ENCODE results near the gene SIM2.

SIM2 gene

DNA sequence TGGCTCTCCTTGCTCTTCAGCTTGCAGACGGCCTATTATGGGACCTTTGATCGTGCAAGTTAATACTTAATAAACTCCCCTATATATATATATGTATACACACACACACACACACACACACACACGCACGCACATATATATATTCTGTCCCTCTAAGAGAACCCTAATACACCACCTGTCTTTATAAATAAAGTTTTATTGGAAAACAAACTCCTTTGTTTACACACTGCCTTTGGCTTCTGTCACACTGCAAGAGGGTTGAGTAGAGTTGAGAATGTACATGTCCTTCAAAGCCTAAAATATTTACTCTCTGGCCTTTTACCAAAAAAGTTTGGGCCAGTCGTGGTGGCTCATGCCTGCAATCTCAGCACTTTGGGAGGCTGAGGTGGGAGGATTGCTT lies 26.2 kb upstream of the SIM2 start:
- no peaks in the 10 kb centered on the region for H3K9me3 Mint-ChIP-seq
- no peak overlapping the region for H3K4me3 Mint-ChIP-seq
- no peaks in the 10 kb centered on the region for H3K36me3 Mint-ChIP-seq (ENCODE audit: low read depth)
- no peaks in the 10 kb centered on the region for H3K4me1 Mint-ChIP-seq (ENCODE audit: low read depth)
- no peak overlapping the region for H3K27ac Mint-ChIP-seq
- peaks cover 48% of the 10 kb centered on the region for H3K27me3 Mint-ChIP-seq

DNA sequence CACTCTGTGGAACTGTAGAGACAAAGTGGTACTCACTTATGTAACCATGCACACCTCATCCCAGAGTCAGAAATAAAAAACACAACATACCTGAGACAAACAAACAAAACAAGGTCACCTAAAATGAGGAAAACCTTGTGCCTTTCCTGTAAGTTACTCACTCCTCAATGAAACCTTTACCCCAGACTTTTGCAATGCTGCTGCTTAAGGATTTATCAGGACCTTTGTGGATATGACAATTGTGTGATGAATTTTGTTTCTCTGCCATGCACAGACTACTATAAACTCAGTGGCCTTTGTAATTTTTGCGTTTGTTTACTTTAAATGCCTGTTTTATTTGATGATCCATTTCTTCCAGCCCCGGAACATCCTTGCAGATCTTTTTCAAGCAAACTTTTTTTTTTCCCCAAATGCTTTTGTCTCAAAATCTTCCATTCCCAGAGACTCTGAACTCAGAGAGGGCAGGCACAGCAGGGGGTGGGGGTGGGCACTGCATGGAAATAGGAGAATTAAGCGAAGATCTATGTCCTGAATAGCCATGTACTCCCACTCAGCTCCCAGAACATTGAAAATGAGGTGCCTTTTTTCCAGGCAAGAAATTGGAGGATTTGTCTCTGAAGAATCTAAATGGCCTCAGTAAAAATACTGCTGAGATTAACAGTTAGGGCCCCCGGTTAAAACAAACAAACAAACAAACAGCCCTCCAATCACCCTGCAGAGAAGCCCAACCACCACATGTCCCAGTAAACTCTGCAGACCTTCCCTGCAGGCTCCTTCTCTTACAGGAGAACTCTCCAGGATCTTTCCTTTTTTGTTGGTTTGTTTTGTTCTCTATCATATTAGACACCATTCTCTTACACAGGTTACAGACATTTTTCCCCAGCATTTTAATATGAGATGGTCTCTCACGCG lies 22.6 kb upstream of the SIM2 start:
- Mint-ChIP-seq H3K36me3 (ENCODE audit: low read depth) (peaks cover 11% of the 10 kb centered on the region), H3K4me1 (ENCODE audit: low read depth) (no peaks in the 10 kb centered on the region), H3K27ac (no peak overlapping the region), H3K27me3 (peaks cover 57% of the 10 kb centered on the region), H3K4me3 (no peak overlapping the region), H3K9me3 (peaks cover 14% of the 10 kb centered on the region)

DNA sequence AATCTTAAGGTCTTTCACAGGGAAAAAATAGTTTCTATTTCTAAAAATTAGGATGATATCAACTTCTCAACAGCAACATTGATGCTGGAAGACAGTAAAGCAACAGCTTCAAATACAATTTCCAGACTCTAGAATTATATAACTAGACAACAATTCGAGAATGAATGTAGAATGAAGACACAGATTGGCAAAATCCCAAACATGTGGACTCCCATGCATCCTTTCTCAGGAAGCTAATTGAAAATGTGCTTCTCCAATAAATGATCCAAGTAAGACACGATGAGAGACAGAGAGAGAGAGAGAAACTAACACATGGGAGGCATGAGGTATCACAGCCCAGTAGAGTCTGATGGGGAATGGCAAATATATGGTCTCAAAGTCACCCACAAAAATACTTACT lies 21.5 kb upstream of the SIM2 start:
- H3K9me3 Mint-ChIP-seq: peaks cover 21% of the 10 kb centered on the region
- H3K27ac Mint-ChIP-seq: no peak overlapping the region
- peaks cover 63% of the 10 kb centered on the region for H3K27me3 Mint-ChIP-seq
- peaks cover 14% of the 10 kb centered on the region for H3K36me3 Mint-ChIP-seq (ENCODE audit: low read depth)
- H3K4me1 Mint-ChIP-seq (ENCODE audit: low read depth): no peaks in the 10 kb centered on the region
- no peak overlapping the region for H3K4me3 Mint-ChIP-seq

DNA sequence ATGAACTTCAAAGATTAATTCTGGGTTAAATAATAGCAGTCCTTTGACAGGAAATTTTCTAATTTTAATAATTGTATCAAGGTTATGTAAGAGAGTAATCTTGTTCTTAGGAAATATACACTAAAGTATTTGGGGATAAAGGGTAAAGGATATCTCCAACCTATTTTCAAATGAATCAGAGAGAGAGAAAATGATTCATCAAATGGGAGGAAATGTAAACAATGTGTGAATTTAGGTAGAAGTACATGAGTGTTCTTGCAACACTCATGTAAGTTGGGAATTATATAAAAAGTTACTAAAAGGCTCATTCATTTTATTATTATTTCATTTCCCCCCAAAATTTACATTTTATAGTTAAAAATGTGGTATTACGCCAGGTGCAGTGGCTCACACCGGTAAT lies 20.4 kb upstream of the SIM2 start:
- peaks cover 14% of the 10 kb centered on the region for H3K36me3 Mint-ChIP-seq (ENCODE audit: low read depth)
- H3K27ac Mint-ChIP-seq: no peak overlapping the region
- H3K4me3 Mint-ChIP-seq: no peak overlapping the region
- peaks cover 74% of the 10 kb centered on the region for H3K27me3 Mint-ChIP-seq
- peaks cover 21% of the 10 kb centered on the region for H3K9me3 Mint-ChIP-seq
- H3K4me1 Mint-ChIP-seq (ENCODE audit: low read depth): no peaks in the 10 kb centered on the region

DNA sequence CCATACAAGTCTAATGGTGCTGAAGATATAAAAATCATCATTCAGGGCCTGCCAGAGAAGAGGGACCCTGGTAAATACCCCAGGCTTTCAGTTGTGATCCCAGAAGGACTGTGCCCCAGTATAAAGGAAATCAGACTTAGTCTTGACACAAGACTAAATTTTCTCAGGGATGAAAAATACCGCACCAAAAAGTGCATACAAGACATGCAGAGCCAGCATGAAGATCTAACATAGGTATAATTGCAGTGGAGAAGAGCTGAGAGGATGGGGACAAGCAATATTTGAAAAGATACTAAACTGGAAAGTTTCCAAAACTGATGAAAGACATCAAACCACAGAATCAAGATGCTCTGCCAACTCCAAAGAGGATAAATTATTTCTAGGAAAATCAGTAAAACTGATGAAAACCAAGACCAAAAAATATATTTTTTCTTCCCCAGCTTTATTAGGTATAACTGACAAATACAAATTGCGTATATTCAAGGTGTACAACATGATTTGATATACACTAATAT lies 17.7 kb upstream of the SIM2 start:
- Mint-ChIP-seq H3K27me3 (peaks cover 85% of the 10 kb centered on the region), H3K36me3 (ENCODE audit: low read depth) (peaks cover 14% of the 10 kb centered on the region), H3K9me3 (peaks cover 21% of the 10 kb centered on the region), H3K27ac (no peak overlapping the region), H3K4me3 (no peak overlapping the region), H3K4me1 (ENCODE audit: low read depth) (no peaks in the 10 kb centered on the region)

DNA sequence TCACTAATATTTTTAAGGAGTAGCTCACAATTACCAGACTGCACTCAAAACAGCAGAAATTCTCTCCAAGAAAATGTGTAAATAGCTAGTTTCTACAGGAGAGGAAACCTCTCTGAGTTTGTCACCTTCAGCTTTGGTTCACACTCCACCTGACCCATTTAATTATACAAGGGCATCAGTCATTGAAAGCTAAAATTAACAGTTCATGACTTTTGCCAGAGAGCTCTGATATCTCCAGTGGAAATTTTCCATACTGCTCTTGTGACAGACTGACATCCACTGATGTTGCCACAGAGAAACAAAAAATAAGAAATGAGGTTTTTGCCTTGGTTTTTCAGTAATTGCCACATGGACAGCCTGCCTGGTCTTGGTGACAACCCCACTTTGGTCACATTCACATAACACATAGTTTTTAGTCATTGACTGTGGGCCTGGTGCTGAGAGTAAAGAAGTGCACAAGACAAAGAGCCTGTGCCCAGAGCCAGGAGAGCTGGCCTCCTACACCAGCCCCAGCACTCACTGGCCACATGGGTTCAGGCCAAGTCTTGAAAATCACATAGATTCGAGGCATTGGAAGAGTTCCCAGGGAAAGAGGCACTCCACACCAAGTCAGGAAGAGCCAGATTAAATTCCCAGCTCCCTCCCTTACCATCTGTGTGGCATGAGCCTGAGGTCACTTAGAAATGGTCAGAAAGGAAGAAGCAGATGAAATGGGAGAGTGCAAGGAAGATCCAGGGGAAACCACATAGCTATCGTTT lies 13.8 kb upstream of the SIM2 start:
- Mint-ChIP-seq H3K36me3 (ENCODE audit: low read depth) (peaks cover 9% of the 10 kb centered on the region), H3K4me3 (no peak overlapping the region), H3K4me1 (ENCODE audit: low read depth) (no peaks in the 10 kb centered on the region), H3K27me3 (peaks cover 88% of the 10 kb centered on the region), H3K27ac (no peak overlapping the region), H3K9me3 (peaks cover 13% of the 10 kb centered on the region)

DNA sequence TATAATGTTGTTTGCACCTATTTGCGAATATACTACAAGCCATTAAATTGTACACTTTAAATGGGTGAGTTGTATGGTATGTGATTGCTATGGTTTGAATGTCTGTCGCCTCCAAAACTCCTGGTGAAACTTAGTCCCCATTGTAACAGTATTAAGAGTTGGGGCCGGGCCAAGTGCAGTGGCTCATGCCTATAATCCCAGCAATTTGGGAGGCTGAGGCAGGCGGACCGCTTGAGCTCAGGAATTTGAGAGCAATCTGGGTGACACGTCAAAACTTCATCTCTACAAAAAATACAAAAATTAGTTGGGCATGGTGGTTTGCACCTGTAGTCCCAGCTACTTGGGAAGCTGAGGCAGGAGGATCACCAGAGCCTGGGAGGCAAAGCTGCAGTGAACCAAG lies 12.0 kb upstream of the SIM2 start:
- Mint-ChIP-seq H3K9me3 (peaks cover under 1% of the 10 kb centered on the region), H3K27me3 (peaks cover 88% of the 10 kb centered on the region), H3K27ac (no peak overlapping the region), H3K36me3 (ENCODE audit: low read depth) (no peaks in the 10 kb centered on the region), H3K4me3 (no peak overlapping the region), H3K4me1 (ENCODE audit: low read depth) (no peaks in the 10 kb centered on the region)

DNA sequence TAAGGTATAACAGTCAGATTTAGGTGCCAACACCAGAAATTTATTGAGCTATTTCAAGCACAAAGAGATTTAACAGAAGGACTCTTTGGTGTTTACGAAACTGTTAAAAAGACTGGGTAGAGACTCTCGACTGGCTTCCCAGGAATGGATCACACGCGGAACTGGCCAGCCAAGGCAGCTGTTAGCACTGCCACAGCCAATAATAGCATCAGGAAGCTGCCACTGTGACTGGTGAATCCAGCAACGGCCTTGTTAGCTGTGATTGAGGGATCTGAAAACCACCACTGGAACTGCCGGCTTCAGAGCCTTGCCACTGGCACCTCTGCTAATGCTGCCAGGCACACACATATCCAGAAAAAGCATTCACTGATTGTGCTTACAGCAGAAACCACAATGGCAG lies 10.6 kb upstream of the SIM2 start:
- no peak overlapping the region for H3K27ac Mint-ChIP-seq
- H3K27me3 Mint-ChIP-seq: peaks cover 82% of the 10 kb centered on the region
- H3K4me1 Mint-ChIP-seq (ENCODE audit: low read depth): peaks cover 3% of the 10 kb centered on the region
- H3K4me3 Mint-ChIP-seq: no peak overlapping the region
- no peaks in the 10 kb centered on the region for H3K9me3 Mint-ChIP-seq
- no peaks in the 10 kb centered on the region for H3K36me3 Mint-ChIP-seq (ENCODE audit: low read depth)

DNA sequence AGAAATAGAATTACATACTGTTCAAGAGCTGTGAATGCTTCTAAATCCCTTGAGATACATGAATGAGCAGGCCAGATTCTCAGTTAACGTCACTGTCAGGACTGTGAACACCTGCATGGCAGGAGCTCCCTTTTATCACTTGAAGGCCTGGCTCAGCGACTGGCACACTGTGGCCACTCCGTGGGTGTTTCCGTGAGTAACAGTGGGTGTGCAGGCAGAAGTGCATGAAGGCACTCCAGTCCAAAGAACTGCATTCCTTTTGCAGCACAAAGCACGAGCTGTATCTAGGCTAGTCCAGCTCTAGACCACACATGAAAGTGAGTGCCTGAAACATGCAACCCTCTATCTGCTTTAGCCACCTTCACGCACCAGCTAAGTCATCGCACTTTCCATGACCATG lies 9.6 kb upstream of the SIM2 start:
- Mint-ChIP-seq H3K4me3 (no peak overlapping the region), H3K9me3 (no peaks in the 10 kb centered on the region), H3K27me3 (peaks cover 84% of the 10 kb centered on the region), H3K36me3 (ENCODE audit: low read depth) (no peaks in the 10 kb centered on the region), H3K4me1 (ENCODE audit: low read depth) (peaks cover 9% of the 10 kb centered on the region), H3K27ac (no peak overlapping the region)

DNA sequence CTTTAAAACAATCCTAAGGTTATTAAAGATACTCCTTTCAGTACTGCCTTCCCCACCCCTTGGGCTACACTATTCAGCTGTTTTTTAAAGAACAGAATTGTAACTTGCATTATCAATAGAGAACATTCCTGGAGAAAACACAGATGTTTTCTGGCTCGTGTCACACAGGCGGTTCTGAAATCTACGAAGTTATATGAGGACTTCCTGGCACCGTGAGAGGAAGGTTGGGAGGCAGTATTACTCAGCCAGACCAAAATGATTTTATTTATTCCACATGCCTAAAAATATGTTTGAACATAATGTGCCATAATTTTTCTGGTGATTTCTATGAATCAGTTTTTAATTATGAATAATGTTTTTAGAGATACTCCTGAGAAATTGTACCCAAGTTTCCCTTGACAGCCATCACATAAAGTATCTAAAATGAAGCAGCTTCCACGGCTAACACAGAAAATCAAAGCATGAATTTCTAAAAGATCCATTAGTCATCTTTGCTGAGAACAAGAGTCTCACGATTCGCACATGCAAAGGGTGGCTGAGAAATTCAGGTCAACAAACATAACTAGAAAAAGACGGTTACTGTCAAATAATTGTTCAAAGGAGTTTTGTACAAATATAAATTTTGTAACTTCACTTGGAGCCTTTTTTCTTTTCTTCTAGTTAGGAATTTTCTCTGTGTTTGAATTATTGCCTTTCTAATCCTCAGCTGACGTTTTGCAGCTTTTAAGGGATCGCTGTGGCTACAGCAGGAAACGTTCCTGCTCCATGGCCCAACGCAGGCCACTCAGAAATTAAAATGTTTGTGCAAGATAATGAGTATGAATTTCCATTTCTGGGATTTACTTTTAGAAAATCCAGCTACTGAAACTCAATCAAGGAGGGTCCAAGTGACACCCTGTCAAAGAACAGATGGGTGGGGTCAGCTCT lies 8.0 kb upstream of the SIM2 start:
- Mint-ChIP-seq H3K36me3 (ENCODE audit: low read depth) (no peaks in the 10 kb centered on the region), H3K27ac (no peak overlapping the region), H3K27me3 (peaks cover 84% of the 10 kb centered on the region), H3K4me3 (no peak overlapping the region), H3K4me1 (ENCODE audit: low read depth) (peaks cover 9% of the 10 kb centered on the region), H3K9me3 (no peaks in the 10 kb centered on the region)

DNA sequence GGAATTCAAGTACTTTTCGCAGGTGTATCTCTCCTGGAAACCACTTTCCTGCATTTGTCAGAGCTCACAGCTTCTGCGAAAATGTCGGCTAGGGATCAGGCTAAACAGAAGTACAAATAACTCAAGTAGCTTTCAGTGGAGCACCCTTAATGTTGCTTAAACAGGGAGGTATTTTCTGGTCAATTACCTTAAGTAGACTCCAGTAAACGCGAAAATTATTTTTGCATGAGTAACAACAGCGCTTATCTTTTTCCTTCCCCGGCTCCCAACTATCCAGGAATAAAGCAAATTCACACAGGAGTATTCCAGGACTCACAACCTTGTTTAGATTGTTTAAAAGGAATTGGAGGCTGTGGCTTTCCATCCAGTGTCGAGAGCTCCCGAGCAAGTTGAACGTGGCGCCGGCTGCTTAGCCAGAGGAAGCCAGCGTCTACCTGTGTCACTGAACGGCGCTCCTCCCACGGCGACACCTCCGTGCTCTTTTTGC lies 7.3 kb upstream of the SIM2 start:
- no peaks in the 10 kb centered on the region for H3K36me3 Mint-ChIP-seq (ENCODE audit: low read depth)
- H3K9me3 Mint-ChIP-seq: no peaks in the 10 kb centered on the region
- H3K4me1 Mint-ChIP-seq (ENCODE audit: low read depth): peaks cover 9% of the 10 kb centered on the region
- peaks cover 86% of the 10 kb centered on the region for H3K27me3 Mint-ChIP-seq
- no peak overlapping the region for H3K27ac Mint-ChIP-seq
- no peak overlapping the region for H3K4me3 Mint-ChIP-seq

DNA sequence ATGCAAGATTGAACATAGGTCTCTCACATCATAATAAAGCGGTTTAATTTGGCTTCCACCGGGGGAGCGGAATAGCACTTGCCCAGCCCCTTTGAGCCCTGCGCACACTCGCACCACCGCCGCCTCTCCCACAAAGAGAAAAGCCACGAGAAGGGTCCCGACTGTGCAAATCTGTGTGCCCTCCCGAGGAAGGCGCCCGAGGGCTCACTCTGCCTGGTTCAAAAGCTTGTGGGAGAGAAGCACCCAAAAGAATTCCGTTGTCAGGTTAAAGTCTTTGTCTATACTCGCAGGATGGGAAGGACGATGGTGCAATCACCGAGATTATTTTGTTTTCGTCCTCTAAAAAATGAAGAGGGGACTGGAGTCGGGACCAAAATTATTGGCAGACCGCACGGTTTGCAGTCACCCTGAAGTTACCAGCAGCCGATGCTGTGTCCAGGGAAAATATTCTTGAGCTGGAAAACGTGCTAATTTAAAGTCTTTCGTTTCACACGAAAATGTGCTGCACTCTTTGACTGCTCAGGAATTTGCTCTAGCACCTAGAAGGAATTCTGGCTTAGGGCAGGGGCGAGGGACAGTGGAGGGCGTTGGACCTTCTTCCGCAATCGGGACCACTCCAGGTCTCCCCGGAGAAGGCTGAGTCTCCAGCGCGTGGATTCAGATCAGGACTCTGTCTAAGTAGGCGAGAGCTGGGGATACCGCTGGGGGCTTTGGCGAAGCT lies 6.6 kb upstream of the SIM2 start:
- Mint-ChIP-seq H3K27me3 (peaks cover 89% of the 10 kb centered on the region), H3K4me3 (no peak overlapping the region), H3K4me1 (ENCODE audit: low read depth) (peaks cover 9% of the 10 kb centered on the region), H3K27ac (no peak overlapping the region), H3K9me3 (no peaks in the 10 kb centered on the region), H3K36me3 (ENCODE audit: low read depth) (no peaks in the 10 kb centered on the region)

DNA sequence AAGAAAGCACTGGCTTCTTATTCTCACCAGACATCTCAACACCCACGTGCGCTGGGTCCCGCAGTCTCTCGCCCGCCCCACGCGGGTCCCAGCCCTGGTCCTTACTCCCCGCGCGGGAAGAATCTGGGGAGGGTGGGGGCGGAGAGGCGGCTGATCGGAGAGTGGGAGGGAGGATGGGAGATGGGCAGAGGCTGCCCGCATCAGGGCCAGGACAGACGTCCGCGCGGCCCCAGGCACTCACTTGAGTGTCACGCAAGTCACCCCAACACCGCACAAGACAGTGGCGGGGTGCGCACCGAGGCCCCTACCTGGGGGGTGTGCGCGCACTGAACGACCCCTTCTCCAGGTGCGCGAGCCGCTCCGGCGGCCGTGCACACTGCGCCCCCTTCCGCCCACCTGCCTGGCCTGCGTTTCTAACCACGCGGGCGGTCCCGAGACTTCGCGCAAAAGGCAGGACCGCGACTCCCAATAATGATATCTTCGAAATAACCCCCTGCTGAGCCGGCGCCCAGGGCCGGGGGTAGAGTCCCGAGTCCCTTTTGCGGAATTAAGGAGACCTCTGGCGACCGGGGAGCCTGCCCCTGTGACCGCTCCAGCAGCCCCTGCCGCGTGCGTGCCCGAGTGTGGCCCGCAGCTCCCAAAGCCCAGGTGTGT lies 6.0 kb upstream of the SIM2 start:
- no peak overlapping the region for H3K27ac Mint-ChIP-seq
- peaks cover 88% of the 10 kb centered on the region for H3K27me3 Mint-ChIP-seq
- H3K36me3 Mint-ChIP-seq (ENCODE audit: low read depth): no peaks in the 10 kb centered on the region
- no peak overlapping the region for H3K4me3 Mint-ChIP-seq
- H3K4me1 Mint-ChIP-seq (ENCODE audit: low read depth): peaks cover 9% of the 10 kb centered on the region
- no peaks in the 10 kb centered on the region for H3K9me3 Mint-ChIP-seq
